Astrocyte of the spinal cord (primary cell): ENCODE results near the gene RAG1.

Source experiments
- DNase-seq: peaks from one replicate; pipeline ENCODE4 v3.0.0; 2011; ENCODE audit warnings: low read depth, low spot score
- H3K4me3 ChIP-seq: 2 replicates; pipeline ENCODE4 v1.5.1; 2011; ENCODE audit warnings: low read depth, mild to moderate bottlenecking, low read length, moderate library complexity
- CTCF ChIP-seq: IDR thresholded peaks from 2 replicates; pipeline ENCODE4 v1.5.1; 2012; ENCODE audit warnings: low read depth, mild to moderate bottlenecking, low read length, inconsistent platforms
- in situ Hi-C: cut with HindIII; loops from 2 replicates; pipeline ENCODE4 v1.10.0; 2017; ENCODE audit warnings: low sequenced_read_pairs

Gene RAG1

GRCh38 chr11:36574486-36574885 lies 6.7 kb downstream of the RAG1 start:
- TF ChIP-seq CTCF, result no peak
- no peak overlapping the region for H3K4me3 ChIP-seq
- in situ Hi-C loops, result no loop called here
- no peak for DNase-seq

- DNase-seq, result no peak
- in situ Hi-C loops, result no loop called here
- no peak overlapping the region for H3K4me3 ChIP-seq
- TF ChIP-seq CTCF, result no peak
These were observed 9.6 kb downstream of the RAG1 start for GRCh38 chr11:36577373-36577772.

DNA sequence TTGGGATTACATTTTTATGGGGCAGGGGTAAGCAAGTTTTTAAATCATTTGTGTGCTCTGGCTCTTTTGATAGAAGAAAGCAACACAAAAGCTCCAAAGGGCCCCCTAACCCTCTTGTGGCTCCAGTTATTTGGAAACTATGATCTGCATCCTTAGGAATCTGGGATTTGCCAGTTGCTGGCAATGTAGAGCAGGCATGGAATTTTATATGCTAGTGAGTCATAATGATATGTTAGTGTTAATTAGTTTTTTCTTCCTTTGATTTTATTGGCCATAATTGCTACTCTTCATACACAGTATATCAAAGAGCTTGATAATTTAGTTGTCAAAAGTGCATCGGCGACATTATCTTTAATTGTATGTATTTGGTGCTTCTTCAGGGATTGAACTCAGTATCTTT lies 10.1 kb downstream of the RAG1 start:
- DNase-seq, result peak; percentile 13
- in situ Hi-C loops, result no loop called here
- no peak for TF ChIP-seq CTCF
- no peak overlapping the region for H3K4me3 ChIP-seq

DNA sequence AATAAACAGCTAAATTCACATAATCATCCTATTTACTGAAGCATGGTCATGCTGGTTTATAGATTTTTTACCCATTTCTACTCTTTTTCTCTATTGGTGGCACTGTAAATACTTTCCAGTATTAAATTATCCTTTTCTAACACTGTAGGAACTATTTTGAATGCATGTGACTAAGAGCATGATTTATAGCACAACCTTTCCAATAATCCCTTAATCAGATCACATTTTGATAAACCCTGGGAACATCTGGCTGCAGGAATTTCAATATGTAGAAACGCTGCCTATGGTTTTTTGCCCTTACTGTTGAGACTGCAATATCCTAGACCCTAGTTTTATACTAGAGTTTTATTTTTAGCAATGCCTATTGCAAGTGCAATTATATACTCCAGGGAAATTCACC lies 10.7 kb downstream of the RAG1 start:
- DNase-seq, result no peak
- no peak for TF ChIP-seq CTCF
- no peak overlapping the region for H3K4me3 ChIP-seq
- in situ Hi-C loops, result no loop called here

GRCh38 chr11:36581536-36581935 lies 13.7 kb downstream of the RAG1 start:
- no peak overlapping the region for H3K4me3 ChIP-seq
- TF ChIP-seq CTCF, result no peak
- DNase-seq, result no peak
- in situ Hi-C loops, result no loop called here

GRCh38 chr11:36583667-36584066 lies 15.9 kb downstream of the RAG1 start:
- H3K4me3 ChIP-seq, result no peak overlapping the region
- DNase-seq, result no peak
- in situ Hi-C loops, result no loop called here
- TF ChIP-seq CTCF, result no peak

DNA sequence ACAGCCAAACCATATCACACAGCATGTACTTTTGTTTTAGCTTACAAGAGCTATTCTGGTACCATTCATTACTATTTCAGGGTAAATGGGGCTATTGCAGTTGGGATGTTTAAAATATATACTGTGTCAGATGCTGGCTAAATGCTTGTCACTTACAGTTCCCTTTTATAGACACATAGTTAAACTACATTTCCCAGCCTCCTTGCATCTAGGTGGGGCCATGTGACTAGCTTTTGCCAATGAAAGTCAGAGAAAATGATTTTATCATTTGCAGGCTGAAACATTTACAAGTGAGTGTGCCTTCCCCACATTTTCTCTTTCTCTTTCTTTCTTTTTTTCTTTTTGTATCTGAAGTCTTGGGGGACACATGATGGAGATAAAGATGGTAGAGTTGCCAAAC lies 18.7 kb downstream of the RAG1 start:
- no peak for DNase-seq
- in situ Hi-C loops, result no loop called here
- TF ChIP-seq CTCF, result no peak

More for the DNA sequence above, 18.7 kb downstream of the RAG1 start:
- H3K4me3 ChIP-seq, result no peak overlapping the region
